RWPE1 (cell line): ENCODE measurements around the gene TAPBP.
A peak's percentile ranks its signal among the peaks of the same experiment; 100 is the strongest.

ENCODE experiments used
- CTCF ChIA-PET: fragments of 350-600 bp; sonication (Branson Sonifier 250); formaldehyde crosslinking; extraction: SDS; loops from one replicate; lab custom pipeline; 2021; lab: Yijun Ruan, JAX
- POLR2A ChIA-PET: fragments of 400-600 bp; formaldehyde crosslinking; extraction: SDS; loops from one replicate; lab custom pipeline; 2020; ENCODE audit warnings: antibody characterized with exemption; ENCODE audit not compliant: low non-redundant PET; lab: Yijun Ruan, JAX
- DNase-seq: peaks from one replicate; pipeline ENCODE4 v3.0.0; 2012; ENCODE audit warnings: low spot score
- H3K27ac ChIP-seq: fragments of 450-650 bp; 2 replicates; pipeline ENCODE4 v1.5.1; 2017
- CTCF ChIP-seq: fragments of 450-650 bp; conservative IDR thresholded peaks from 2 replicates; pipeline ENCODE4 v1.5.1; 2017; ENCODE audit warnings: low read depth, mild to moderate bottlenecking

TAPBP gene

GRCh38 chr6:33312361-33313104, 1.3 kb downstream of the TAPBP start:
- H3K27ac ChIP-seq = peak overlapping the region; percentile 95
- ChIA-PET POLR2A (interaction anchor here (0.5 kb wide), 1 partner anchor 80 kb away, joined by 5 read pairs; no protein-coding TSS in a partner anchor), CTCF (interaction anchor here (0.7 to 2.8 kb wide), 2 partner anchors 13 to 33 kb away, joined by 3 to 15 read pairs; partner anchors contain the start of gene RGL2)
- no peak for TF ChIP-seq CTCF
- DNase-seq = peak; percentile 90

GRCh38 chr6:33306356-33306755, 7.5 kb downstream of the TAPBP start:
- ChIA-PET POLR2A (no interaction called here), CTCF (no interaction called here)
- DNase-seq = no peak
- TF ChIP-seq CTCF = no peak
- H3K27ac ChIP-seq = no peak overlapping the region

- DNase-seq = no peak
- ChIA-PET CTCF (interaction anchor here (0.6 to 1.1 kb wide), 2 partner anchors 11 to 40 kb away, joined by 3 read pairs; no protein-coding TSS in a partner anchor), POLR2A (no interaction called here)
- no peak for TF ChIP-seq CTCF
- peak overlapping the region; percentile 38 for H3K27ac ChIP-seq
Measured at GRCh38 chr6:33305052-33305451, 8.8 kb downstream of the TAPBP start.

- H3K27ac ChIP-seq = peak overlapping the region; percentile 31
- TF ChIP-seq CTCF = no peak
- DNase-seq = no peak
- POLR2A ChIA-PET = no interaction called here
- CTCF ChIA-PET = interaction anchor here (1.1 kb wide), 1 partner anchor 12 kb away, joined by 3 read pairs; no protein-coding TSS in a partner anchor
Measured at GRCh38 chr6:33304216-33304615, 9.7 kb downstream of the TAPBP start.

GRCh38 chr6:33301877-33302276, 12.0 kb downstream of the TAPBP start:
- no peak for DNase-seq
- peak overlapping the region; percentile 38 for H3K27ac ChIP-seq
- TF ChIP-seq CTCF = no peak
- ChIA-PET POLR2A (interaction anchor here (0.7 kb wide), 1 partner anchor 41 kb away, joined by 3 read pairs; no protein-coding TSS in a partner anchor), CTCF (no interaction called here)

GRCh38 chr6:33299237-33299944, 14.5 kb downstream of the TAPBP start:
- ChIA-PET POLR2A (interaction anchor here (3.6 kb wide), 1 partner anchor 22 kb away, joined by 14 read pairs; the partner anchor contains the start of gene B3GALT4), CTCF (interaction anchor here (0.5 to 1.7 kb wide), 10 partner anchors 11 to 298 kb away, joined by 3 to 15 read pairs (median 4); partner anchors contain the start of genes B3GALT4 and TAPBP)
- peak; percentile 84 for TF ChIP-seq CTCF
- H3K27ac ChIP-seq = peak overlapping the region; percentile 98
- peak; percentile 82 for DNase-seq
